Measurements from ENCODE around the gene EFCAB12. TPM values are rescaled to one million over a fixed set of nuclear protein-coding genes. Genes with fewer than 3 reads are reported as not detected.

Gene EFCAB12
- total RNA-seq, 2 donors from 2014 or later = under 0.01 to 1.3 TPM

DNA sequence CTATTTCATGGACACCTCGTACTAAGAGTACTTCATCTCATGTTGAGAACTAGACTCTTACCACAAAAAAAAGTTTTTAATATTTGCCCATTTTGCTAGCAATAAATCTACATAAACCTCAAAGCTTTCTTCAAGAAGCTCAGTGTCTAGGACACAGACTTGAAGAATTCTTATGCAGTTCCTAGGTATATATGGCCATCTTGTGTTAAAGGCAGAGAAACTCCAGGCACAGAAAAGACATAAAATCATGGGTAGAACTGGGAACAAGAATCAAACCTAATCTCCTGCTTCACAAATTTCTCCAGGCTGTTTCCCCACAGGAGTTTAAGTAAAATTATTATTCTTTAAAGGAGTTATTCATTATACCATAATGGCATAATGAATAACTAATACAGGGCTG, 6.9 kb upstream of the EFCAB12 start:
- intact Hi-C loops (cut with DNase I) = no loop called here

DNA sequence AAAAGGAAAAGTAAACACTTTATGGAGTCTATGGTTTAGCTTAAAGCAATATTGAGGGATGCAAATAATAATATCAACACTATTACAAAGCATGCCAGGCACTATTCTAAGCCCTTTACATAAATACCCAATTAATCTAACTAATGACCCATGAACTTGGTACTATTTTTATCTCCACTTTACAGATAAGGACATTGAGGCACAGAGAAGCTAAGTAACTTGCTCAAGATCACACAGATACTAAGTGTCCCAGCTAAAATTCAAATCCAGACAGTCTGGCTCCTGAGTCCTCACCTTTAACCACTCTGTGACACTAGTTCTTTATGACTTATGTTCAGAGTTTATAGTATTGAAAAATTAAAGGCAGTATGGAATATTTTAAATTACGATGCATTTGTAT, 5.7 kb upstream of the EFCAB12 start:
- Histone ChIP-seq H3K27me3 (no peaks in the 10 kb centered on the region), H3K4me1 (peaks cover 38% of the 10 kb centered on the region), H3K4me3 (no peak overlapping the region), H3K27ac (no peak overlapping the region), H3K9me3 (no peaks in the 10 kb centered on the region), H3K36me3 (replicated peaks in 1 of 2; ENCODE audit: insufficient read depth in 1 of 2, low read depth in 2 of 2) (peaks cover 0 to 22% of the 10 kb centered on the region in 2 donors)
- intact Hi-C loops (cut with DNase I) = no loop called here
- ATAC-seq (no peak), DNase-seq (no peak)
- TF ChIP-seq, protein P1, sequence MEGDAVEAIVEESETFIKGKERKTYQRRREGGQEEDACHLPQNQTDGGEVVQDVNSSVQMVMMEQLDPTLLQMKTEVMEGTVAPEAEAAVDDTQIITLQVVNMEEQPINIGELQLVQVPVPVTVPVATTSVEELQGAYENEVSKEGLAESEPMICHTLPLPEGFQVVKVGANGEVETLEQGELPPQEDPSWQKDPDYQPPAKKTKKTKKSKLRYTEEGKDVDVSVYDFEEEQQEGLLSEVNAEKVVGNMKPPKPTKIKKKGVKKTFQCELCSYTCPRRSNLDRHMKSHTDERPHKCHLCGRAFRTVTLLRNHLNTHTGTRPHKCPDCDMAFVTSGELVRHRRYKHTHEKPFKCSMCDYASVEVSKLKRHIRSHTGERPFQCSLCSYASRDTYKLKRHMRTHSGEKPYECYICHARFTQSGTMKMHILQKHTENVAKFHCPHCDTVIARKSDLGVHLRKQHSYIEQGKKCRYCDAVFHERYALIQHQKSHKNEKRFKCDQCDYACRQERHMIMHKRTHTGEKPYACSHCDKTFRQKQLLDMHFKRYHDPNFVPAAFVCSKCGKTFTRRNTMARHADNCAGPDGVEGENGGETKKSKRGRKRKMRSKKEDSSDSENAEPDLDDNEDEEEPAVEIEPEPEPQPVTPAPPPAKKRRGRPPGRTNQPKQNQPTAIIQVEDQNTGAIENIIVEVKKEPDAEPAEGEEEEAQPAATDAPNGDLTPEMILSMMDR (IDR thresholded peaks at IDR 0.05) = no peak
- TF ChIP-seq POLR2A (IDR thresholded peaks at IDR 0.05) = no peak
- 87 to 88% methylated on average over 1 of the region's 1 CpG for WGBS, 2 donors

More for the DNA sequence above, 6.9 kb upstream of the EFCAB12 start:
- no peaks in the 10 kb centered on the region for H3K27me3 ChIP-seq
- WGBS, 2 donors = 81 to 87% methylated on average over 1 of the region's 1 CpG
- DNase-seq (no peak), ATAC-seq (no peak)
- H3K4me1 ChIP-seq = peaks cover 34% of the 10 kb centered on the region
- TF ChIP-seq POLR2A (IDR thresholded peaks at IDR 0.05) = no peak
- TF ChIP-seq, protein P1 (IDR thresholded peaks at IDR 0.05) = no peak
- no peaks in the 10 kb centered on the region for H3K9me3 ChIP-seq
- peaks cover 0 to 22% of the 10 kb centered on the region in 2 donors for H3K36me3 ChIP-seq (replicated peaks in 1 of 2; ENCODE audit: insufficient read depth in 1 of 2, low read depth in 2 of 2)
- H3K27ac ChIP-seq = no peak overlapping the region
- no peak overlapping the region for H3K4me3 ChIP-seq

DNA sequence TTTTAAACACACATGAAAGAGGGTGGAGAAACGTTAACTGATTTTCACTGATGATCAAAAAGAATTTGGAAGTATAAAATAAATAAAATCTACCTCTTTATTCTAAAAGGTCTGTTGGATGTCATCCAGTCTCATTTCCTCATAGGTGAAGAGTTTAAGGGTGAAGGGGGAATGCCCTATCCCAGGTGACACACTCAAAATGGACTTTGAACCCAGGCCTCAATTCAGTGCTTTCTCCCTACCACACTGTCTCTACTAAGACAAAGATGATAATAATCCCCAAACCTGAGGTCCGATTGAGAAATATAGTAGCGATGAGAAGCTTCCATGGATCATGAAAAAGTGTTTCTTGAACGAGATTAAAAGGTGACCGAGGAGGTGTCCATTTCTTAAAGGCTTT, 5.1 kb upstream of the EFCAB12 start:
- peaks cover 43% of the 10 kb centered on the region for H3K4me1 ChIP-seq

DNA sequence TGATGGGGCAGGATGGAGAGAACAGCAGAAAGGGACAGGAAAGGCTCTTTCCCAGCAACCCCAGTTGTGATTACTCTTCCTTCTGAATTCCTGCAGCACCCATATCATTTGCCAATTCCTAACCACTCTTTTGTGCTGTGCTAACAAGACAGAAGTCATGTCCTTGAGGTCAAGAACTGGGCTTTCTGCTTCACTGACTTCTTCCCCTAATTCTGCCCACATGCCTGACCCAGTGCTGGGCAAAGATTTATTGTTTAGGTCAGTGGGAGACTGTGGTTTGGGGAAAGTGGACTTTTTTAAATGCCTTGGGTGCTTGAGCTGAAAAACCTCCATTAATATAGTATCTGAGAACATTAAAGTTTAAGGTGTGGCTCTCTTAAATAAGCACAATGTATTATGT, 4.2 kb upstream of the EFCAB12 start:
- DNase-seq (no peak), ATAC-seq (no peak)
- no peaks in the 10 kb centered on the region for H3K9me3 ChIP-seq
- TF ChIP-seq, protein P1 (IDR thresholded peaks at IDR 0.05) = no peak
- no peak for TF ChIP-seq POLR2A (IDR thresholded peaks at IDR 0.05)
- no peaks in the 10 kb centered on the region for H3K27me3 ChIP-seq
- no peak overlapping the region for H3K27ac ChIP-seq
- H3K4me3 ChIP-seq = no peak overlapping the region
- intact Hi-C loops (cut with DNase I) = no loop called here
- peaks cover 0 to 22% of the 10 kb centered on the region in 2 donors for H3K36me3 ChIP-seq (replicated peaks in 1 of 2; ENCODE audit: insufficient read depth in 1 of 2, low read depth in 2 of 2)
- H3K4me1 ChIP-seq = peaks cover 42% of the 10 kb centered on the region

More for the DNA sequence above, 5.1 kb upstream of the EFCAB12 start:
- H3K4me3 ChIP-seq = no peak overlapping the region
- TF ChIP-seq POLR2A (IDR thresholded peaks at IDR 0.05) = no peak
- TF ChIP-seq, protein P1 (IDR thresholded peaks at IDR 0.05) = no peak
- H3K36me3 ChIP-seq (replicated peaks in 1 of 2; ENCODE audit: insufficient read depth in 1 of 2, low read depth in 2 of 2) = peaks cover 0 to 22% of the 10 kb centered on the region in 2 donors
- no peaks in the 10 kb centered on the region for H3K9me3 ChIP-seq
- DNase-seq = no peak
- ATAC-seq = no peak
- intact Hi-C loops (cut with DNase I) = no loop called here
- H3K27ac ChIP-seq = no peak overlapping the region
- H3K27me3 ChIP-seq = no peaks in the 10 kb centered on the region
- 78 to 81% methylated on average over 5 of the region's 5 CpGs for WGBS, 2 donors

DNA sequence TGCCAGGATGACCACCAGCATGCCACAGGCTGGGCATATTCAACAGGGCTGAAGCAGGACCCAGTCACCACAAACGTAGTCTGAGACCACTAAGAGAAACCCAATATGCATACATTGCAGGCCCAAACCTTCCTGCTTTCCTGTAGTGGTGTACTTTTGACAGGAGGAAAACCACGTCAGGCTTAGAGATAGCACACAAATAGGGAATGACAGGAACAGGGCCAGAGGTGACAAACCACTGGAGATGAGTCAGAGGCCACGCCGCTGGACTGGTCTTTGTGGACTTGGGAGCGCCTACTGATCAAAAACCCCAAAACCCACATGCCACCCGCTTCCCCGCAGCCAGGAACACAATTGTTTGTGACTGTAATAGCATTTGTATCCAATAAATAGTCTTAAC, 3.6 kb upstream of the EFCAB12 start:
- H3K27ac ChIP-seq = no peak overlapping the region
- H3K36me3 ChIP-seq (replicated peaks in 1 of 2; ENCODE audit: insufficient read depth in 1 of 2, low read depth in 2 of 2) = peaks cover 0 to 22% of the 10 kb centered on the region in 2 donors
- ATAC-seq (no peak), DNase-seq (no peak)
- intact Hi-C loops (cut with DNase I) = no loop called here
- no peaks in the 10 kb centered on the region for H3K9me3 ChIP-seq
- TF ChIP-seq POLR2A (IDR thresholded peaks at IDR 0.05) = no peak
- TF ChIP-seq, protein P1 (IDR thresholded peaks at IDR 0.05) = no peak
- H3K4me3 ChIP-seq = no peak overlapping the region
- H3K4me1 ChIP-seq = peaks cover 40% of the 10 kb centered on the region
- WGBS, 2 donors = 82 to 97% methylated on average over 7 of the region's 7 CpGs
- H3K27me3 ChIP-seq = no peaks in the 10 kb centered on the region

Measured in body of pancreas (tissue), 4 donors.